ENCODE results near the gene NRAS.

NRAS gene

GRCh38 chr1:114671939-114672275 lies 44.7 kb downstream of the NRAS start:
- no peak for DNase-seq

- DNase-seq = no peak
These were observed 45.3 kb downstream of the NRAS start for GRCh38 chr1:114671011-114671938.

GRCh38 chr1:114670083-114671010 lies 46.2 kb downstream of the NRAS start:
- DNase-seq = no peak

GRCh38 chr1:114669562-114670082 lies 46.9 kb downstream of the NRAS start, which contains the start of gene DENND2C:
TSS of gene DENND2C (minus strand) at chr1:114670049. CDS start at chr1:114625984, 44,065 bp downstream.
- no peak for DNase-seq

GRCh38 chr1:114668784-114669561 lies 47.6 kb downstream of the NRAS start:
- no peak for DNase-seq

GRCh38 chr1:114668373-114668772 lies 48.2 kb downstream of the NRAS start:
- DNase-seq = no peak

GRCh38 chr1:114666954-114667353 lies 49.6 kb downstream of the NRAS start:
- DNase-seq = no peak

GRCh38 chr1:114660238-114660637 lies 56.3 kb downstream of the NRAS start:
- no peak for DNase-seq
